CD14-positive monocyte (primary cell): ENCODE results near the gene PLG. TPM values are rescaled to one million over a fixed set of nuclear protein-coding genes. Genes with fewer than 3 reads are reported as not detected.
"Not testable (repeated sequence)": the region's sequence is repeated elsewhere in the genome, so short reads cannot be mapped to it uniquely, and the experiment has no call there.

Experiments
- DNase-seq, 3 donors: peaks; one replicate each; pipeline ENCODE4 v3.0.0-alpha.2; 2011 to 2022
- H2AFZ ChIP-seq: 2 replicates; pipeline ENCODE4 v1.6.0; 2012; ENCODE audit warnings: mild to moderate bottlenecking, low read depth, low read length, inconsistent platforms; ENCODE audit not compliant: insufficient read depth, poor library complexity, severe bottlenecking
- H3K27ac ChIP-seq, 2 donors: 1 replicate in 1 of 2; 2 replicates in 1 of 2; pipeline ENCODE4 v1.5.1; 2012 to 2013; ENCODE audit warnings: low read length in 2 of 2, control low read depth in 1 of 2, inconsistent platforms in 1 of 2, low read depth in 1 of 2, mild to moderate bottlenecking in 1 of 2
- H3K27me3 ChIP-seq, 2 donors: one replicate each; pipeline versions ENCODE4 v1.6.0 to v1.6.1; 2011 to 2013; ENCODE audit warnings: low read length in 2 of 2; ENCODE audit not compliant: control insufficient read depth in 2 of 2, insufficient read depth in 2 of 2
- H3K36me3 ChIP-seq, 2 donors: replicated peaks in 1 of 2; 1 replicate in 1 of 2; 2 replicates in 1 of 2; pipeline versions ENCODE4 v1.5.1 to v1.6.1; 2012 to 2013; ENCODE audit warnings: low read length in 2 of 2, control low read depth in 1 of 2, inconsistent platforms in 1 of 2, mild to moderate bottlenecking in 1 of 2; ENCODE audit not compliant: insufficient read depth in 2 of 2, control insufficient read depth in 1 of 2
- H3K4me1 ChIP-seq, 2 donors: 1 replicate in 1 of 2; 2 replicates in 1 of 2; pipeline versions ENCODE4 v1.5.1 to v1.6.1; 2012 to 2013; ENCODE audit warnings: low read length in 2 of 2, control low read depth in 1 of 2, inconsistent platforms in 1 of 2, mild to moderate bottlenecking in 1 of 2, moderate library complexity in 1 of 2; ENCODE audit not compliant: insufficient read depth in 2 of 2, control insufficient read depth in 1 of 2
- H3K4me2 ChIP-seq: replicated peaks from 2 replicates; pipeline ENCODE3; 2012; ENCODE audit warnings: low read length, moderate library complexity, mild to moderate bottlenecking; ENCODE audit not compliant: poor library complexity, severe bottlenecking; ENCODE audit errors: extremely low read depth
- H3K4me3 ChIP-seq, 3 experiments: fragments of 200-600 bp in 1 of 3; sonication (generic) in 1 of 3; replicated peaks in 1 of 3; 1 replicate in 2 of 3; 2 replicates in 1 of 3; pipeline ENCODE4 v1.5.1; 2011 to 2013; ENCODE audit warnings: low read length in 3 of 3, mild to moderate bottlenecking in 3 of 3, control low read depth in 2 of 3, low read depth in 2 of 3, inconsistent platforms in 1 of 3, moderate library complexity in 1 of 3
- H3K79me2 ChIP-seq: 2 replicates; pipeline ENCODE4 v1.6.0; 2012; ENCODE audit warnings: mild to moderate bottlenecking, control low read depth, inconsistent platforms, low read length, moderate library complexity; ENCODE audit not compliant: insufficient read depth
- H3K9ac ChIP-seq: 2 replicates; pipeline ENCODE4 v1.6.0; 2017; ENCODE audit warnings: low read length, mild to moderate bottlenecking; ENCODE audit not compliant: insufficient read depth, poor library complexity, severe bottlenecking
- H3K9me3 ChIP-seq, 2 donors: replicated peaks in 1 of 2; 1 replicate in 1 of 2; 2 replicates in 1 of 2; pipeline versions ENCODE4 v1.5.1 to v1.6.1; 2012 to 2013; ENCODE audit warnings: low read length in 2 of 2, control low read depth in 1 of 2; ENCODE audit not compliant: control insufficient read depth in 1 of 2, insufficient read depth in 1 of 2
- H4K20me1 ChIP-seq: 2 replicates; pipeline ENCODE4 v1.6.0; 2012; ENCODE audit warnings: mild to moderate bottlenecking, low read length, control low read depth, moderate library complexity; ENCODE audit not compliant: insufficient read depth
- H3K27ac Mint-ChIP-seq, 7 donors: one replicate each; pipeline ENCODE4 v1.8.0; 2020; ENCODE audit warnings: mild to moderate bottlenecking in 7 of 7, mixed read lengths in 7 of 7, moderate library complexity in 6 of 7, inconsistent platforms in 2 of 7
- H3K27me3 Mint-ChIP-seq, 3 donors: one replicate each; pipeline ENCODE4 v1.8.0; 2021 to 2022; ENCODE audit warnings: low read depth in 3 of 3, mild to moderate bottlenecking in 3 of 3, mixed read lengths in 3 of 3, moderate library complexity in 3 of 3, inconsistent platforms in 1 of 3
- H3K36me3 Mint-ChIP-seq, 2 donors: one replicate each; pipeline ENCODE4 v1.8.0; 2020; ENCODE audit warnings: mixed read lengths in 2 of 2, inconsistent platforms in 1 of 2, mild to moderate bottlenecking in 1 of 2
- H3K4me1 Mint-ChIP-seq: one replicate; pipeline ENCODE4 v1.8.0; 2020; ENCODE audit warnings: mild to moderate bottlenecking, mixed read lengths
- H3K4me3 Mint-ChIP-seq, 2 donors: one replicate each; pipeline ENCODE4 v1.8.0; 2020; ENCODE audit warnings: mild to moderate bottlenecking in 2 of 2, mixed read lengths in 2 of 2, moderate library complexity in 1 of 2
- H3K9me3 Mint-ChIP-seq, 7 donors: one replicate each; pipeline ENCODE4 v1.8.0; 2020 to 2022; ENCODE audit warnings: mixed read lengths in 7 of 7, mild to moderate bottlenecking in 6 of 7, moderate library complexity in 6 of 7, inconsistent platforms in 2 of 7
- CTCF ChIP-seq: fragments of 200-600 bp; IDR thresholded peaks from one replicate; pipeline ENCODE4 v1.8.0; 2022; ENCODE audit warnings: antibody characterized with exemption, mild to moderate bottlenecking
- WGBS: methylation state at CpG from one replicate; pipeline ENCODE4 v1.1.5; 2013; ENCODE audit warnings: missing lambda C conversion rate; ENCODE audit not compliant: insufficient coverage; 5-methylcytosine and 5-hydroxymethylcytosine counted together
- intact Hi-C, 2 donors: fragments of 100-400 bp; cut with micrococcal nuclease; formaldehyde crosslinking; loops; one replicate each; pipeline versions ENCODE4 v1.15.0 to v1.15.1; 2023
- polyA plus RNA-seq, 3 donors: library from polyadenylated mRNA; depleted of rRNA in 1 of 3; unstranded in 2 of 3; stranded (reverse) in 1 of 3; fragments of 300-500 nt in 2 of 3; fragments of >200 nt in 1 of 3; fragmentation: Illumina TruSeq in 2 of 3; gene quantifications; 1 replicate in 2 of 3; 2 replicates in 1 of 3; pipeline ENCODE4 v1.2.3, GENCODE V29; 2012 to 2021

Gene PLG
- polyA plus RNA-seq, 3 donors: not detected

- no peak overlapping the region for H3K27ac Mint-ChIP-seq
- Histone ChIP-seq H3K4me2 (no peak overlapping the region), H3K79me2 (no peaks in the 10 kb centered on the region), H3K36me3 (no peaks in the 10 kb centered on the region), H3K27ac (no peak overlapping the region), H3K9ac (no peak overlapping the region), H3K4me1 (no peaks in the 10 kb centered on the region), H3K4me3 (no peak overlapping the region), H3K27me3 (no peaks in the 10 kb centered on the region), H2AFZ (no peak overlapping the region), H3K9me3 (no peaks in the 10 kb centered on the region), H4K20me1 (no peaks in the 10 kb centered on the region)
- no peak for DNase-seq
- H3K9me3 Mint-ChIP-seq: peaks cover 0 to 2% (median 0%) of the 10 kb centered on the region in 7 donors
- H3K4me1 Mint-ChIP-seq: no peaks in the 10 kb centered on the region
- WGBS: 100% methylated on average over 3 of the region's 5 CpGs
- no peaks in the 10 kb centered on the region for H3K36me3 Mint-ChIP-seq
- H3K4me3 Mint-ChIP-seq: no peak overlapping the region
- peaks cover 0 to 2% (median 1%) of the 10 kb centered on the region in 3 donors for H3K27me3 Mint-ChIP-seq
- intact Hi-C loops: no loop called here
- no peak for TF ChIP-seq CTCF
Observed at GRCh38 chr6:160737934-160738333, 35.9 kb downstream of the PLG start.

GRCh38 chr6:160739955-160740354, 37.9 kb downstream of the PLG start:
- no peak overlapping the region for H3K27ac Mint-ChIP-seq
- H3K36me3 Mint-ChIP-seq: no peaks in the 10 kb centered on the region
- 94% methylated on average over 4 of the region's 6 CpGs for WGBS

GRCh38 chr6:160741012-160741411, 39.0 kb downstream of the PLG start:
- H3K9me3 Mint-ChIP-seq, intact Hi-C loops, H3K27me3 ChIP-seq, H2AFZ ChIP-seq, DNase-seq, H3K9ac ChIP-seq, H3K4me3 Mint-ChIP-seq, H3K36me3 Mint-ChIP-seq, H3K4me1 ChIP-seq, H3K27ac ChIP-seq, H3K4me1 Mint-ChIP-seq, H3K9me3 ChIP-seq, H3K79me2 ChIP-seq, H4K20me1 ChIP-seq, H3K27ac Mint-ChIP-seq, H3K4me2 ChIP-seq, H3K4me3 ChIP-seq, H3K27me3 Mint-ChIP-seq, H3K36me3 ChIP-seq: not testable (repeated sequence)
- 92% methylated on average over 7 of the region's 7 CpGs for WGBS

More at GRCh38 chr6:160739955-160740354, 37.9 kb downstream of the PLG start:
- no peak overlapping the region for H3K4me3 Mint-ChIP-seq
- Histone ChIP-seq H3K9ac (no peak overlapping the region), H3K27ac (no peak overlapping the region), H3K4me2 (no peak overlapping the region), H3K79me2 (no peaks in the 10 kb centered on the region), H3K36me3 (no peaks in the 10 kb centered on the region), H2AFZ (no peak overlapping the region), H3K4me3 (no peak overlapping the region), H3K9me3 (no peaks in the 10 kb centered on the region), H4K20me1 (no peaks in the 10 kb centered on the region), H3K27me3 (no peaks in the 10 kb centered on the region), H3K4me1 (no peaks in the 10 kb centered on the region)
- H3K4me1 Mint-ChIP-seq: no peaks in the 10 kb centered on the region
- intact Hi-C loops: no loop called here
- peaks cover 0 to 2% (median 1%) of the 10 kb centered on the region in 3 donors for H3K27me3 Mint-ChIP-seq
- TF ChIP-seq CTCF: no peak
- no peak for DNase-seq
- H3K9me3 Mint-ChIP-seq: peaks cover 0 to 4% (median 1%) of the 10 kb centered on the region in 7 donors
